ENCODE measurements around the gene TMX2. TPM values are rescaled to one million over a fixed set of nuclear protein-coding genes. Genes with fewer than 3 reads are reported as not detected.

Gene TMX2
- polyA plus RNA-seq, 1 donor from 2014 or later: 130 TPM

DNA sequence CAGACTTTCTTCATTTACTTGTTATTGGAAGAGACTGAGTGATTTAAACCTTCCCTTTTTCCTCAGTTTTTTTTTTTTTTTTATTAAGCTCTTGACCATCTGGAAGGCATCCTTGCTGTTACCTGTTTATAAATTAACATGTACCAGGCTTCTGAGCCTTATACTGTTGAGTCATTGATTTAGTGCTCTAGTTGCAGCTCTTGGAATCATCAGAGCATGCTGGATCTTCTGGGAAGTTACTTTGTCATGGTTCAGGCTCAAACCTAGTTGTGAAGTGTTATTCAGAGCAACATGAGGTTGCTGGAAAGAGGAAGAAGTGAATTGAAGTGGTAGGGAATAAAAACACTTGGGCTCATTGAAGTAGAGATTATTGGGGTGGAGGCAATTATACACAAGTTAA is 38.1 kb upstream of the TMX2 start:
- H3K9ac ChIP-seq (ENCODE audit: low read length): no peak overlapping the region
- no peaks in the 10 kb centered on the region for H3K27me3 ChIP-seq (ENCODE audit: insufficient read depth, low read depth, low read length)
- no peaks in the 10 kb centered on the region for H3F3A ChIP-seq (ENCODE audit: insufficient read depth, low read length, poor library complexity, severe bottlenecking)
- no peak overlapping the region for H3K4me2 ChIP-seq (ENCODE audit: low read length)
- no peak overlapping the region for H2AFZ ChIP-seq (ENCODE audit: low read depth, low read length)
- no peaks in the 10 kb centered on the region for H3K9me3 ChIP-seq (ENCODE audit: low read length)
- peaks cover 50% of the 10 kb centered on the region for H3K79me2 ChIP-seq (replicated peaks; ENCODE audit: insufficient read depth, low read length)
- H3K9me2 ChIP-seq (ENCODE audit: insufficient read depth, low read length): no peaks in the 10 kb centered on the region
- H4K20me1 ChIP-seq (ENCODE audit: insufficient read depth): no peaks in the 10 kb centered on the region
- H3K27ac ChIP-seq (ENCODE audit: low read length): no peak overlapping the region
- H3K4me3 ChIP-seq (ENCODE audit: low read length): no peak overlapping the region
- TF ChIP-seq TAF1 (IDR thresholded peaks at IDR 0.05; ENCODE audit: low read depth): no peak
- no peak for TF ChIP-seq POLR2AphosphoS5 (IDR thresholded peaks at IDR 0.05)
- TF ChIP-seq, protein P1, sequence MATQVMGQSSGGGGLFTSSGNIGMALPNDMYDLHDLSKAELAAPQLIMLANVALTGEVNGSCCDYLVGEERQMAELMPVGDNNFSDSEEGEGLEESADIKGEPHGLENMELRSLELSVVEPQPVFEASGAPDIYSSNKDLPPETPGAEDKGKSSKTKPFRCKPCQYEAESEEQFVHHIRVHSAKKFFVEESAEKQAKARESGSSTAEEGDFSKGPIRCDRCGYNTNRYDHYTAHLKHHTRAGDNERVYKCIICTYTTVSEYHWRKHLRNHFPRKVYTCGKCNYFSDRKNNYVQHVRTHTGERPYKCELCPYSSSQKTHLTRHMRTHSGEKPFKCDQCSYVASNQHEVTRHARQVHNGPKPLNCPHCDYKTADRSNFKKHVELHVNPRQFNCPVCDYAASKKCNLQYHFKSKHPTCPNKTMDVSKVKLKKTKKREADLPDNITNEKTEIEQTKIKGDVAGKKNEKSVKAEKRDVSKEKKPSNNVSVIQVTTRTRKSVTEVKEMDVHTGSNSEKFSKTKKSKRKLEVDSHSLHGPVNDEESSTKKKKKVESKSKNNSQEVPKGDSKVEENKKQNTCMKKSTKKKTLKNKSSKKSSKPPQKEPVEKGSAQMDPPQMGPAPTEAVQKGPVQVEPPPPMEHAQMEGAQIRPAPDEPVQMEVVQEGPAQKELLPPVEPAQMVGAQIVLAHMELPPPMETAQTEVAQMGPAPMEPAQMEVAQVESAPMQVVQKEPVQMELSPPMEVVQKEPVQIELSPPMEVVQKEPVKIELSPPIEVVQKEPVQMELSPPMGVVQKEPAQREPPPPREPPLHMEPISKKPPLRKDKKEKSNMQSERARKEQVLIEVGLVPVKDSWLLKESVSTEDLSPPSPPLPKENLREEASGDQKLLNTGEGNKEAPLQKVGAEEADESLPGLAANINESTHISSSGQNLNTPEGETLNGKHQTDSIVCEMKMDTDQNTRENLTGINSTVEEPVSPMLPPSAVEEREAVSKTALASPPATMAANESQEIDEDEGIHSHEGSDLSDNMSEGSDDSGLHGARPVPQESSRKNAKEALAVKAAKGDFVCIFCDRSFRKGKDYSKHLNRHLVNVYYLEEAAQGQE (IDR thresholded peaks at IDR 0.05; ENCODE audit: borderline replicate concordance): no peak
- TF ChIP-seq, protein P2, sequence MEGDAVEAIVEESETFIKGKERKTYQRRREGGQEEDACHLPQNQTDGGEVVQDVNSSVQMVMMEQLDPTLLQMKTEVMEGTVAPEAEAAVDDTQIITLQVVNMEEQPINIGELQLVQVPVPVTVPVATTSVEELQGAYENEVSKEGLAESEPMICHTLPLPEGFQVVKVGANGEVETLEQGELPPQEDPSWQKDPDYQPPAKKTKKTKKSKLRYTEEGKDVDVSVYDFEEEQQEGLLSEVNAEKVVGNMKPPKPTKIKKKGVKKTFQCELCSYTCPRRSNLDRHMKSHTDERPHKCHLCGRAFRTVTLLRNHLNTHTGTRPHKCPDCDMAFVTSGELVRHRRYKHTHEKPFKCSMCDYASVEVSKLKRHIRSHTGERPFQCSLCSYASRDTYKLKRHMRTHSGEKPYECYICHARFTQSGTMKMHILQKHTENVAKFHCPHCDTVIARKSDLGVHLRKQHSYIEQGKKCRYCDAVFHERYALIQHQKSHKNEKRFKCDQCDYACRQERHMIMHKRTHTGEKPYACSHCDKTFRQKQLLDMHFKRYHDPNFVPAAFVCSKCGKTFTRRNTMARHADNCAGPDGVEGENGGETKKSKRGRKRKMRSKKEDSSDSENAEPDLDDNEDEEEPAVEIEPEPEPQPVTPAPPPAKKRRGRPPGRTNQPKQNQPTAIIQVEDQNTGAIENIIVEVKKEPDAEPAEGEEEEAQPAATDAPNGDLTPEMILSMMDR (IDR thresholded peaks at IDR 0.05; ENCODE audit: poor library complexity, severe bottlenecking): no peak
- TF ChIP-seq EP300 (conservative IDR thresholded peaks at IDR 0.05; ENCODE audit: poor library complexity, severe bottlenecking): no peak
- TF ChIP-seq EZH2 (IDR thresholded peaks at IDR 0.05; ENCODE audit: borderline replicate concordance, insufficient read depth, low read length, poor library complexity, severe bottlenecking): no peak
- no peaks in the 10 kb centered on the region for H3K36me3 ChIP-seq (ENCODE audit: insufficient read depth, low read length)

DNA sequence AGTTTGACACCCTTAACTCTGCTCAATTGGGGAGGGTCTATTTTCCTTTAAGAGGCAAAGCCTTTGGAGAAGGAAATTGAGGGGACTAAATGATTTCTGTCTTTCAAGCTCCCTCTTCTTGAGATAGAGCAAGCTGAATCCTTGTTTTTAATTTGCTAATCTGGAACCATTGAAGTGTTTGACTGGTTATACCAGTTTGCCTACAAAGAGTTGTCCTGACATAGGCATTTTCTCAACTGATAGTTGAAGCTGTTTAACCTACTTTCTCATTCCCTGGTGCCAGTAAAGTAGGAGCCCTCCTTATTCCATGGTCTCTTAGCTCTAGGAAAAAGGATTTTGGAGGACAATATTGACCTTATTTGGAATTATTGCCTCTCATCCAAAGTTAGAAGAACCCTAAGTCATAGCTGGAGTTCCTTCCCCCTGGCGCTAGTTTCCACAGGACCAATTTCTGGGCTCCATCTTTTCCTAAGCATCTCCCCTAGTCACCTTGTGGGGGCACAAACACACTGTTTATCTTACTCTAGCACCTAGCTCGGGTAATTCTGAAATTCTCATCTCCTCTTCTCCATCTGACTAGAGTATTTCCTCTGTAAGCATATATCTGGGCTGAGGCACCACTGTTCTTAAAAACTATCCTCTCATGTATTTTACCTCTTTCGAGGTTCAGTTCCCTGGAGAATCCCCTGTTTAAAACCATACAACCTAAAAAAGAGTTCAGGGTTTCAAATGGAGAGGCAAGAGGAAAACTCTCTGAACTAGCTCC is 37.0 kb upstream of the TMX2 start:
- Histone ChIP-seq H3K79me2 (replicated peaks; ENCODE audit: insufficient read depth, low read length) (peaks cover 39% of the 10 kb centered on the region), H3F3A (ENCODE audit: insufficient read depth, low read length, poor library complexity, severe bottlenecking) (no peaks in the 10 kb centered on the region), H3K9me2 (ENCODE audit: insufficient read depth, low read length) (no peaks in the 10 kb centered on the region), H3K4me3 (ENCODE audit: low read length) (no peak overlapping the region), H4K20me1 (ENCODE audit: insufficient read depth) (no peaks in the 10 kb centered on the region), H2AFZ (ENCODE audit: low read depth, low read length) (no peak overlapping the region), H3K27me3 (ENCODE audit: insufficient read depth, low read depth, low read length) (no peaks in the 10 kb centered on the region), H3K9me3 (ENCODE audit: low read length) (no peaks in the 10 kb centered on the region), H3K36me3 (ENCODE audit: insufficient read depth, low read length) (no peaks in the 10 kb centered on the region), H3K4me2 (ENCODE audit: low read length) (no peak overlapping the region), H3K27ac (ENCODE audit: low read length) (no peak overlapping the region), H3K9ac (ENCODE audit: low read length) (no peak overlapping the region)
- no peak for TF ChIP-seq EP300 (conservative IDR thresholded peaks at IDR 0.05; ENCODE audit: poor library complexity, severe bottlenecking)
- no peak for TF ChIP-seq POLR2AphosphoS5 (IDR thresholded peaks at IDR 0.05)
- TF ChIP-seq, protein P1 (IDR thresholded peaks at IDR 0.05; ENCODE audit: borderline replicate concordance): no peak
- TF ChIP-seq RAD21 (conservative IDR thresholded peaks at IDR 0.05): no peak
- no peak for TF ChIP-seq EZH2 (IDR thresholded peaks at IDR 0.05; ENCODE audit: borderline replicate concordance, insufficient read depth, low read length, poor library complexity, severe bottlenecking)
- TF ChIP-seq TAF1 (IDR thresholded peaks at IDR 0.05; ENCODE audit: low read depth): no peak
- TF ChIP-seq, protein P2 (IDR thresholded peaks at IDR 0.05; ENCODE audit: poor library complexity, severe bottlenecking): no peak
- TF ChIP-seq SMC3 (conservative IDR thresholded peaks at IDR 0.05; ENCODE audit: poor library complexity): no peak
- no peak for TF ChIP-seq MXI1 (conservative IDR thresholded peaks at IDR 0.05; ENCODE audit: poor library complexity, severe bottlenecking)
